ENCODE measurements around the gene HEXIM2. TPM values are rescaled to one million over a fixed set of nuclear protein-coding genes. Genes with fewer than 3 reads are reported as not detected.
A peak's percentile ranks its signal among the peaks of the same experiment; 100 is the strongest.

The HEXIM2 gene
- total and polyA plus RNA-seq, 3 donors from 2014 or later: 35.9 to 76.8 (median 47.7) TPM

DNA sequence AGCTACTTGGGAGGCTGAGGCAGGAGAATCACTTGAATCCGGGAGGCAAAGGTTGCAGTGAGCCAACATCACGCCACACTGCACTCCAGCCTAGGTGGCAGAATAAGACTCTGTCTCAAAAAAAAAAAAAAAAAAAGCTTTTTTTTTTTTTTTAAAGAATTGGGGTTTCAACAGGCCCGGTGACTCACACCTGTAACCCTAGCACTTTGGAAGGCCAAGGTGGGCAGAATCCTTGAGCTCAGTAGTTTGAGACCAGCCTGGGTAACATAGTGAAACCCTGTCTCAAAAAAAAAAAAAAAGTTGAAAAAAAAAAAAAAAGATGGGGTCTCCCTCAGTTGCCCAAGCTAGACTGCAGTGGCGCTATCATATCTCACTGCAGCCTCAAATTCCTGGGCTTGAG lies 6.6 kb upstream of the HEXIM2 start:
- Histone ChIP-seq H3K4me1 (peaks cover 44% of the 10 kb centered on the region), H3K27ac (no peak overlapping the region), H3K9me3 (no peaks in the 10 kb centered on the region), H3K27me3 (no peaks in the 10 kb centered on the region), H3K36me3 (ENCODE audit: low read depth, missing control alignments) (no peaks in the 10 kb centered on the region), H3K4me3 (no peak overlapping the region)
- TF ChIP-seq CTCF (IDR thresholded peaks at IDR 0.05) (no peak), POLR2A (IDR thresholded peaks at IDR 0.05) (no peak)
- no peak for DNase-seq
- intact Hi-C loops (cut with DNase I; ENCODE audit: low total_unique reads): no loop called here
- 90 to 97% methylated on average over 4 of the region's 4 CpGs for WGBS, 2 donors

GRCh38 chr17:45155483-45155882 lies 6.2 kb upstream of the HEXIM2 start:
- intact Hi-C loops (cut with DNase I; ENCODE audit: low total_unique reads): no loop called here
- H3K27ac ChIP-seq: no peak overlapping the region
- no peak for DNase-seq
- H3K4me1 ChIP-seq: peaks cover 47% of the 10 kb centered on the region
- no peaks in the 10 kb centered on the region for H3K9me3 ChIP-seq
- TF ChIP-seq POLR2A (IDR thresholded peaks at IDR 0.05) (no peak), CTCF (IDR thresholded peaks at IDR 0.05) (no peak)
- H3K4me3 ChIP-seq: no peak overlapping the region
- no peaks in the 10 kb centered on the region for H3K27me3 ChIP-seq
- no peaks in the 10 kb centered on the region for H3K36me3 ChIP-seq (ENCODE audit: low read depth, missing control alignments)
- 87 to 96% methylated on average over 2 of the region's 2 CpGs for WGBS, 2 donors

DNA sequence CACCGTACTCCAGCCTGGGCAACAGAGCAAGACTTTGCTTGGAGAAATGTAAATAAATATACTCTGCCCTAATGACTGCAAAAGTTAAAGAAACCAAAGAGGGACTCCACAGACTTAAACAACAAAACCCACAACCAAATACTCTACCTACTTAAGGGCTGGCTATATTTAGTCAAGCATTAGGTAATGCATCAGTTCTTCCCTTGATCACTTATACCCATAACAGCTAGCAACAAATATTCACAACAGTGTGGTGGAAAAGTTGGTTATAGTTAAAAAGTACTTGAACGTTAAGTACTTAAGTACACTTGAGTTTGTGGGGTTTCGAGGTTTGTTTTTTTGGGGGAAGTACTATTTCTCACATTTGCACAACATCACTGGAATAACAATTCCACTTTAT lies 5.4 kb upstream of the HEXIM2 start:
- Histone ChIP-seq H3K4me3 (no peak overlapping the region), H3K27ac (no peak overlapping the region), H3K4me1 (peaks cover 43% of the 10 kb centered on the region), H3K27me3 (no peaks in the 10 kb centered on the region), H3K9me3 (no peaks in the 10 kb centered on the region), H3K36me3 (ENCODE audit: low read depth, missing control alignments) (no peaks in the 10 kb centered on the region)
- 94 to 95% methylated on average over 3 of the region's 3 CpGs for WGBS, 2 donors
- DNase-seq: no peak
- TF ChIP-seq POLR2A (IDR thresholded peaks at IDR 0.05) (no peak), CTCF (IDR thresholded peaks at IDR 0.05) (no peak)
- intact Hi-C loops (cut with DNase I; ENCODE audit: low total_unique reads): no loop called here

DNA sequence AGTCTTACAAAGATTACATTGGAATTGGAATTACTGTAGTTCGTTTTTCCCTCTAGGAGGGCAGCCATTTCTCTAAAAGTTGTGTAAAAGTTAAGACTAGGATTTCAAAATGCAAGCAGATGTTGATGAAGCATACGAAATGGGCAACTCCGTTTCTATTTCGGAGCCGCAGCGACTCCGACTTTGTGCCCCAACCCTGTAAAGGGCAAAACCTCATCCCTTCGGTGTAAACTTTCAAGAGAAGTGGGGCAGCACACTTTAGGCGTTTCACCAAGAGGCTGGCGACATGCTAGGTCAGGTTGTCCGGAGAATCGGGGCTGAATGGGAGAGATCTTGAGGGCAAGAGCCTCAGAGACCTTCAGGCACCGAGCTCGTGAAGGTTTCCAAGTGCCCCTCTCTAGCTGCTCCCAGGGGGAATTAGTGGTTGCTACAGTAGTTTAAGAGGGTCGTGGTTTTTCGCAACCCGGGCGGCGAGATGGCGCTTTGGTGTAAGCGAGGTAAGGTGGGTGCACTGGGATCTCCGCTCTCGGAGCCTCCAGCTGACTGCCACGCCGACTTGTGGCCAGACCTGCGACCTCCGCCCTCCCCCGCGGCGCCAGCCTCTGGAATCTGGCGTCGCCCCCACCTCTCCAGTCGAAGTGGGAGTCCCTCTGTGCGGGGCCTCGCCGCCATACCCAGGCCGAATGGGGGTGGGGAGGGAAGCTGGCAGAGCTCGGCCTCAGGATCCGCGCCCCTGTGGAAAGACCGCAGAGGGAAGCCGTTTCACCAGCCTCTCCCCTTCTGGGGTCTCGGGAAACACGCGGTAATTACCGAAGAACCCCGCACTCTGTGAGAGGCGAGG lies 1.0 kb upstream of the HEXIM2 start:
- TF ChIP-seq POLR2A (IDR thresholded peaks at IDR 0.05): no peak
- no peak for TF ChIP-seq CTCF (IDR thresholded peaks at IDR 0.05)
- intact Hi-C loops (cut with DNase I; ENCODE audit: low total_unique reads): no loop called here
- peak overlapping the region; percentile 100 for H3K27ac ChIP-seq
- 1% methylated on average over 12 to 48 of the region's 48 CpGs for WGBS, 2 donors
- H3K27me3 ChIP-seq: no peaks in the 10 kb centered on the region
- no peaks in the 10 kb centered on the region for H3K9me3 ChIP-seq
- peaks cover 42% of the 10 kb centered on the region for H3K4me1 ChIP-seq
- peak overlapping the region; percentile 82 to 98 for H3K4me3 ChIP-seq
- DNase-seq: peak; percentile 87
- H3K36me3 ChIP-seq (ENCODE audit: low read depth, missing control alignments): no peaks in the 10 kb centered on the region

Data from testis (tissue), 3 donors.